Vagina (tissue), 2 donors: ENCODE data around the gene R3HDM4. TPM values are rescaled to one million over a fixed set of nuclear protein-coding genes. Genes with fewer than 3 reads are reported as not detected.

ENCODE experiments used
- DNase-seq, 2 donors: peaks; one replicate each; pipeline ENCODE4 v3.0.0-alpha.2; 2017; ENCODE audit errors: extremely low spot score in 2 of 2
- H3K27ac ChIP-seq: fragments of 200-600 bp; sonication (generic); one replicate; pipeline ENCODE4 v1.5.1; 2019
- H3K27me3 ChIP-seq: fragments of 200-600 bp; sonication (generic); one replicate; pipeline ENCODE4 v1.5.1; 2019
- H3K36me3 ChIP-seq, 2 donors: fragments of 200-600 bp; sonication (generic); one replicate each; pipeline ENCODE4 v1.5.1; 2017 to 2019
- H3K4me1 ChIP-seq: fragments of 200-600 bp; sonication (generic); one replicate; pipeline ENCODE4 v1.5.1; 2019
- H3K4me3 ChIP-seq, 2 donors: fragments of 200-600 bp; sonication (generic); 1 replicate in 1 of 2; 2 replicates in 1 of 2; pipeline ENCODE4 v1.5.1; 2016 to 2019
- H3K9me3 ChIP-seq: fragments of 200-600 bp; sonication (generic); one replicate; pipeline ENCODE4 v1.5.1; 2019
- POLR2A ChIP-seq, 2 donors: fragments of 450-650 bp; IDR thresholded peaks; one replicate each; pipeline ENCODE4 v1.6.1; 2017; ENCODE audit warnings: antibody characterized with exemption in 2 of 2, mild to moderate bottlenecking in 2 of 2, moderate library complexity in 2 of 2
- POLR2AphosphoS5 ChIP-seq, 2 donors: sonication (generic); formaldehyde crosslinking; IDR thresholded peaks; one replicate each; pipeline ENCODE4 v1.9.0; 2017; ENCODE audit warnings: antibody characterized with exemption in 2 of 2, mild to moderate bottlenecking in 2 of 2, low read depth in 1 of 2; ENCODE audit not compliant: insufficient read depth in 1 of 2
- intact Hi-C: fragments of 100-400 bp; cut with DNase I; formaldehyde crosslinking; loops from one replicate; pipeline ENCODE4 v1.15.1; 2023
- total RNA-seq: library from RNA; depleted of rRNA; stranded (reverse); fragments of >200 nt; gene quantifications from one replicate; pipeline ENCODE4 v1.2.3, GENCODE V29; 2016
- TF ChIP-seq, protein P1 (sequence below), 3 experiments: fragments of 450-650 bp in 2 of 3; fragments of 200-600 bp in 1 of 3; sonication (generic) in 1 of 3; IDR thresholded peaks; one replicate each; pipeline ENCODE4 v1.5.1; 2017 to 2019; ENCODE audit warnings: antibody characterized with exemption in 3 of 3, mild to moderate bottlenecking in 2 of 3, moderate library complexity in 2 of 3

R3HDM4 gene
- total RNA-seq, 1 donor from 2014 or later, result 41.3 TPM

- Histone ChIP-seq H3K36me3 (peaks cover 0 to 23% of the 10 kb centered on the region in 2 donors), H3K27me3 (no peaks in the 10 kb centered on the region), H3K9me3 (no peaks in the 10 kb centered on the region), H3K27ac (no peak overlapping the region), H3K4me3 (no peak overlapping the region), H3K4me1 (peaks cover 10% of the 10 kb centered on the region)
- intact Hi-C loops, result no loop called here
- TF ChIP-seq POLR2A (IDR thresholded peaks at IDR 0.05) (no peak), POLR2AphosphoS5 (IDR thresholded peaks at IDR 0.05; ENCODE audit: insufficient read depth in 1 of 2, low read depth in 1 of 2) (no peak)
- TF ChIP-seq, protein P1, sequence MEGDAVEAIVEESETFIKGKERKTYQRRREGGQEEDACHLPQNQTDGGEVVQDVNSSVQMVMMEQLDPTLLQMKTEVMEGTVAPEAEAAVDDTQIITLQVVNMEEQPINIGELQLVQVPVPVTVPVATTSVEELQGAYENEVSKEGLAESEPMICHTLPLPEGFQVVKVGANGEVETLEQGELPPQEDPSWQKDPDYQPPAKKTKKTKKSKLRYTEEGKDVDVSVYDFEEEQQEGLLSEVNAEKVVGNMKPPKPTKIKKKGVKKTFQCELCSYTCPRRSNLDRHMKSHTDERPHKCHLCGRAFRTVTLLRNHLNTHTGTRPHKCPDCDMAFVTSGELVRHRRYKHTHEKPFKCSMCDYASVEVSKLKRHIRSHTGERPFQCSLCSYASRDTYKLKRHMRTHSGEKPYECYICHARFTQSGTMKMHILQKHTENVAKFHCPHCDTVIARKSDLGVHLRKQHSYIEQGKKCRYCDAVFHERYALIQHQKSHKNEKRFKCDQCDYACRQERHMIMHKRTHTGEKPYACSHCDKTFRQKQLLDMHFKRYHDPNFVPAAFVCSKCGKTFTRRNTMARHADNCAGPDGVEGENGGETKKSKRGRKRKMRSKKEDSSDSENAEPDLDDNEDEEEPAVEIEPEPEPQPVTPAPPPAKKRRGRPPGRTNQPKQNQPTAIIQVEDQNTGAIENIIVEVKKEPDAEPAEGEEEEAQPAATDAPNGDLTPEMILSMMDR (IDR thresholded peaks at IDR 0.05), result no peak
- no peak for DNase-seq
Observed at GRCh38 chr19:900302-901111, 12.5 kb downstream of the R3HDM4 start.

GRCh38 chr19:900043-900301, 13.0 kb downstream of the R3HDM4 start:
- Histone ChIP-seq H3K9me3 (no peaks in the 10 kb centered on the region), H3K4me1 (peaks cover 10% of the 10 kb centered on the region), H3K27ac (no peak overlapping the region), H3K36me3 (peaks cover 0 to 23% of the 10 kb centered on the region in 2 donors), H3K4me3 (no peak overlapping the region), H3K27me3 (no peaks in the 10 kb centered on the region)
- no peak for TF ChIP-seq POLR2A (IDR thresholded peaks at IDR 0.05)
- TF ChIP-seq, protein P1 (IDR thresholded peaks at IDR 0.05), result no peak
- intact Hi-C loops, result no loop called here
- no peak for DNase-seq

GRCh38 chr19:899336-900042, 13.5 kb downstream of the R3HDM4 start:
- intact Hi-C loops, result no loop called here
- Histone ChIP-seq H3K36me3 (peaks cover 0 to 23% of the 10 kb centered on the region in 2 donors), H3K4me3 (no peak overlapping the region), H3K27me3 (no peaks in the 10 kb centered on the region), H3K27ac (no peak overlapping the region), H3K9me3 (no peaks in the 10 kb centered on the region), H3K4me1 (peaks cover 10% of the 10 kb centered on the region)
- DNase-seq, result no peak
- no peak for TF ChIP-seq POLR2A (IDR thresholded peaks at IDR 0.05)
- no peak for TF ChIP-seq POLR2AphosphoS5 (IDR thresholded peaks at IDR 0.05; ENCODE audit: insufficient read depth in 1 of 2, low read depth in 1 of 2)
- TF ChIP-seq, protein P1 (IDR thresholded peaks at IDR 0.05), result no peak

GRCh38 chr19:898663-899062, 14.4 kb downstream of the R3HDM4 start:
- intact Hi-C loops, result no loop called here
- DNase-seq, result no peak
- H3K36me3 ChIP-seq, result peaks cover 0 to 23% of the 10 kb centered on the region in 2 donors
- no peaks in the 10 kb centered on the region for H3K27me3 ChIP-seq
- H3K4me1 ChIP-seq, result peaks cover 10% of the 10 kb centered on the region
- H3K4me3 ChIP-seq, result no peak overlapping the region
- H3K9me3 ChIP-seq, result no peaks in the 10 kb centered on the region
- H3K27ac ChIP-seq, result no peak overlapping the region
- TF ChIP-seq POLR2AphosphoS5 (IDR thresholded peaks at IDR 0.05; ENCODE audit: insufficient read depth in 1 of 2, low read depth in 1 of 2) (no peak), POLR2A (IDR thresholded peaks at IDR 0.05) (no peak)
- TF ChIP-seq, protein P1 (IDR thresholded peaks at IDR 0.05), result no peak
